ENCODE data around the gene SUCLG1.

The SUCLG1 gene

DNA sequence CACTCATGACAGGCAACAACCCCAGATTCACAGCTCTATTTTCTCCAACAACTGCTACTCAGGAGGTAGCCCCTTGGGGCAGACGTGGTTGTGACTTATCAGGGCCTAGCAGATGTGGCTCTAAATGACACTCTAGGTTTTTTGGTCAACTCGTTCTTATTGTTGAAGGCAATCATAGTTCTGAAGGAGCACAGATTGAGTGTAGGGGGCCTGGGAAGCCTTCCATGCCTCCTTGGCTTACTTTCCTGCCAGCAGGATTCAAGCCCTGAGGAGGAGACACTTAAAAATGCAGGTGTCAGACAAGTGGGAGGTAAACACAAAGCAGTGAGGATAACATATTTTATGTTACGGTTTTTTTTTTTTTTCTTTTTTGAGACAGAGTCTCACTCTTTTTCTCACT, 23.5 kb upstream of the SUCLG1 start:
- no peak overlapping the region for H3K4me3 ChIP-seq (ENCODE audit: low read depth, low read length)
- no peak overlapping the region for H3K9ac ChIP-seq
- peak overlapping the region; percentile 11 for H3K27ac ChIP-seq
- TF ChIP-seq, protein P1, sequence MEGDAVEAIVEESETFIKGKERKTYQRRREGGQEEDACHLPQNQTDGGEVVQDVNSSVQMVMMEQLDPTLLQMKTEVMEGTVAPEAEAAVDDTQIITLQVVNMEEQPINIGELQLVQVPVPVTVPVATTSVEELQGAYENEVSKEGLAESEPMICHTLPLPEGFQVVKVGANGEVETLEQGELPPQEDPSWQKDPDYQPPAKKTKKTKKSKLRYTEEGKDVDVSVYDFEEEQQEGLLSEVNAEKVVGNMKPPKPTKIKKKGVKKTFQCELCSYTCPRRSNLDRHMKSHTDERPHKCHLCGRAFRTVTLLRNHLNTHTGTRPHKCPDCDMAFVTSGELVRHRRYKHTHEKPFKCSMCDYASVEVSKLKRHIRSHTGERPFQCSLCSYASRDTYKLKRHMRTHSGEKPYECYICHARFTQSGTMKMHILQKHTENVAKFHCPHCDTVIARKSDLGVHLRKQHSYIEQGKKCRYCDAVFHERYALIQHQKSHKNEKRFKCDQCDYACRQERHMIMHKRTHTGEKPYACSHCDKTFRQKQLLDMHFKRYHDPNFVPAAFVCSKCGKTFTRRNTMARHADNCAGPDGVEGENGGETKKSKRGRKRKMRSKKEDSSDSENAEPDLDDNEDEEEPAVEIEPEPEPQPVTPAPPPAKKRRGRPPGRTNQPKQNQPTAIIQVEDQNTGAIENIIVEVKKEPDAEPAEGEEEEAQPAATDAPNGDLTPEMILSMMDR (IDR thresholded peaks at IDR 0.05): no peak
- no peaks in the 10 kb centered on the region for H3K27me3 ChIP-seq (ENCODE audit: control insufficient read depth, insufficient read depth, low read length)
- no peaks in the 10 kb centered on the region for H3K36me3 ChIP-seq (ENCODE audit: control insufficient read depth, insufficient read depth, low read length)
- no peaks in the 10 kb centered on the region for H3K9me3 ChIP-seq (ENCODE audit: control insufficient read depth, low read length)
- H2AFZ ChIP-seq: peak overlapping the region; percentile 72
- no peak overlapping the region for H3K4me2 ChIP-seq (ENCODE audit: low read length)
- no peaks in the 10 kb centered on the region for H3K79me2 ChIP-seq
- H3K4me1 ChIP-seq: peaks cover 46% of the 10 kb centered on the region

- H2AFZ ChIP-seq: peak overlapping the region; percentile 72
- H3K36me3 ChIP-seq (ENCODE audit: control insufficient read depth, insufficient read depth, low read length): no peaks in the 10 kb centered on the region
- no peak overlapping the region for H3K4me3 ChIP-seq (ENCODE audit: low read depth, low read length)
- H3K4me1 ChIP-seq: peaks cover 40% of the 10 kb centered on the region
- peak overlapping the region; percentile 12 for H3K27ac ChIP-seq
- no peak overlapping the region for H3K4me2 ChIP-seq (ENCODE audit: low read length)
- H3K27me3 ChIP-seq (ENCODE audit: control insufficient read depth, insufficient read depth, low read length): no peaks in the 10 kb centered on the region
- no peaks in the 10 kb centered on the region for H3K79me2 ChIP-seq
- H3K9ac ChIP-seq: no peak overlapping the region
- TF ChIP-seq, protein P1 (IDR thresholded peaks at IDR 0.05): no peak
- H3K9me3 ChIP-seq (ENCODE audit: control insufficient read depth, low read length): no peaks in the 10 kb centered on the region
Observed at GRCh38 chr2:84481702-84482101, 22.6 kb upstream of the SUCLG1 start.

GRCh38 chr2:84478867-84479266, 19.8 kb upstream of the SUCLG1 start:
- H3K4me1 ChIP-seq: peaks cover 41% of the 10 kb centered on the region
- no peak overlapping the region for H3K4me3 ChIP-seq (ENCODE audit: low read depth, low read length)
- no peaks in the 10 kb centered on the region for H3K9me3 ChIP-seq (ENCODE audit: control insufficient read depth, low read length)
- TF ChIP-seq, protein P1 (IDR thresholded peaks at IDR 0.05): no peak
- no peak overlapping the region for H3K27ac ChIP-seq
- H3K27me3 ChIP-seq (ENCODE audit: control insufficient read depth, insufficient read depth, low read length): no peaks in the 10 kb centered on the region
- H2AFZ ChIP-seq: no peak overlapping the region
- H3K9ac ChIP-seq: no peak overlapping the region
- H3K79me2 ChIP-seq: no peaks in the 10 kb centered on the region
- no peak overlapping the region for H3K4me2 ChIP-seq (ENCODE audit: low read length)
- H3K36me3 ChIP-seq (ENCODE audit: control insufficient read depth, insufficient read depth, low read length): no peaks in the 10 kb centered on the region

DNA sequence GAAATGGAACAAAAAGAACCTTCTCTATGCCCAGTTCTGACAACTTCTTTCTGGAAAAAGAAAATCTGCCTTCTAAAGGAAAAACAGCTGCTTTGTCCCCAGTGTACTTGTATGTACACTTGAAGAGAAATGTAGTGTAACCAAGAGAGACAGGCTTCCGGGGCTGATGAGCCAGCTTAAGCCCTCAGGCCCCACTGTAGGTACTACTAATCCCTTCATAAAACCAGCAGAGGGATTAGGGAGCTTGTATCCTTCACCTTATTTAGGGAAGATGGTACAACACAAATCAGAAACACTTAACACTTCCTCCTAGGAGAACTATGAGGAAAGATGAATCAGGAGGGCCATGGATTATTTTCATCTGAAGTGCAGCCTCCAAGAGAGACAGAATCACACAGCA, 18.8 kb upstream of the SUCLG1 start:
- Histone ChIP-seq H3K27me3 (ENCODE audit: control insufficient read depth, insufficient read depth, low read length) (no peaks in the 10 kb centered on the region), H3K27ac (peak overlapping the region; percentile 21), H3K4me1 (peaks cover 45% of the 10 kb centered on the region), H3K9me3 (ENCODE audit: control insufficient read depth, low read length) (no peaks in the 10 kb centered on the region), H3K79me2 (no peaks in the 10 kb centered on the region), H3K4me2 (ENCODE audit: low read length) (no peak overlapping the region), H3K4me3 (ENCODE audit: low read depth, low read length) (no peak overlapping the region), H3K36me3 (ENCODE audit: control insufficient read depth, insufficient read depth, low read length) (no peaks in the 10 kb centered on the region), H3K9ac (no peak overlapping the region), H2AFZ (peak overlapping the region; percentile 59)
- TF ChIP-seq, protein P1 (IDR thresholded peaks at IDR 0.05): no peak

GRCh38 chr2:84474176-84474575, 15.1 kb upstream of the SUCLG1 start:
- TF ChIP-seq, protein P1 (IDR thresholded peaks at IDR 0.05): no peak
- Histone ChIP-seq H3K79me2 (no peaks in the 10 kb centered on the region), H3K4me2 (ENCODE audit: low read length) (peak overlapping the region; percentile 58), H3K4me1 (peaks cover 42% of the 10 kb centered on the region), H2AFZ (peak overlapping the region; percentile 63), H3K4me3 (ENCODE audit: low read depth, low read length) (peak overlapping the region; percentile 37), H3K36me3 (ENCODE audit: control insufficient read depth, insufficient read depth, low read length) (no peaks in the 10 kb centered on the region), H3K27me3 (ENCODE audit: control insufficient read depth, insufficient read depth, low read length) (no peaks in the 10 kb centered on the region), H3K9me3 (ENCODE audit: control insufficient read depth, low read length) (peaks cover 7% of the 10 kb centered on the region), H3K9ac (no peak overlapping the region), H3K27ac (peak overlapping the region; percentile 89)
